Type B pancreatic cell (in vitro differentiated cells): ENCODE data around the gene CYBRD1. TPM values are rescaled to one million over a fixed set of nuclear protein-coding genes. Genes with fewer than 3 reads are reported as not detected.
"Not testable (repeated sequence)": the region's sequence is repeated elsewhere in the genome, so short reads cannot be mapped to it uniquely, and the experiment has no call there.

Source experiments
- DNase-seq: peaks from one replicate; pipeline ENCODE4 v3.0.0; 2021; ENCODE audit warnings: mixed read lengths; ENCODE audit not compliant: unreplicated experiment; ENCODE audit errors: extremely low spot score
- H3K27ac Mint-ChIP-seq: 2 replicates; pipeline ENCODE4 v1.8.0; 2021; ENCODE audit warnings: mild to moderate bottlenecking, mixed read lengths
- H3K27me3 Mint-ChIP-seq: 2 replicates; pipeline ENCODE4 v1.8.0; 2021; ENCODE audit warnings: mixed read lengths
- H3K36me3 Mint-ChIP-seq: 2 replicates; pipeline ENCODE4 v1.8.0; 2021; ENCODE audit warnings: mixed read lengths
- H3K4me1 Mint-ChIP-seq: one replicate; pipeline ENCODE4 v1.8.0; 2021; ENCODE audit warnings: mixed read lengths; ENCODE audit not compliant: unreplicated experiment
- H3K4me3 Mint-ChIP-seq: 2 replicates; pipeline ENCODE4 v1.8.0; 2021; ENCODE audit warnings: mild to moderate bottlenecking, mixed read lengths
- H3K9me3 Mint-ChIP-seq: 2 replicates; pipeline ENCODE4 v1.8.0; 2021; ENCODE audit warnings: mixed read lengths
- CTCF ChIP-seq: fragments of 200-600 bp; sonication (generic); conservative IDR thresholded peaks from 2 replicates; pipeline ENCODE4 v1.5.0; 2021; ENCODE audit warnings: antibody characterized with exemption, mild to moderate bottlenecking
- total RNA-seq: library from RNA; stranded (reverse); gene quantifications from 2 replicates; pipeline ENCODE4 v1.2.1, GENCODE V29; 2021; ENCODE audit warnings: low replicate concordance

CYBRD1 gene
- total RNA-seq, 1 donor from 2014 or later: 21.1 TPM

GRCh38 chr2:171524018-171524401 is 1.7 kb downstream of the CYBRD1 start:
- Mint-ChIP-seq H3K9me3 (peaks cover 6% of the 10 kb centered on the region), H3K4me1 (peaks cover 22% of the 10 kb centered on the region), H3K4me3 (peak overlapping the region; percentile 96), H3K27me3 (peaks cover 28% of the 10 kb centered on the region), H3K36me3 (peaks cover 6% of the 10 kb centered on the region), H3K27ac (peak overlapping the region; percentile 82)
- DNase-seq: no peak
- TF ChIP-seq CTCF: no peak

GRCh38 chr2:171529914-171530313 is 7.6 kb downstream of the CYBRD1 start:
- TF ChIP-seq CTCF: peak; percentile 75
- Mint-ChIP-seq H3K27me3 (peaks cover 3% of the 10 kb centered on the region), H3K36me3 (peaks cover 13% of the 10 kb centered on the region), H3K27ac (no peak overlapping the region), H3K9me3 (peaks cover 12% of the 10 kb centered on the region), H3K4me1 (peaks cover 5% of the 10 kb centered on the region), H3K4me3 (no peak overlapping the region)
- DNase-seq: no peak

GRCh38 chr2:171530378-171530777 is 8.1 kb downstream of the CYBRD1 start:
- H3K9me3 Mint-ChIP-seq: peaks cover 12% of the 10 kb centered on the region
- no peaks in the 10 kb centered on the region for H3K27me3 Mint-ChIP-seq
- no peak overlapping the region for H3K4me3 Mint-ChIP-seq
- H3K27ac Mint-ChIP-seq: no peak overlapping the region
- peaks cover under 1% of the 10 kb centered on the region for H3K4me1 Mint-ChIP-seq
- no peak for DNase-seq
- TF ChIP-seq CTCF: no peak
- H3K36me3 Mint-ChIP-seq: peaks cover 13% of the 10 kb centered on the region

GRCh38 chr2:171530859-171531258 is 8.6 kb downstream of the CYBRD1 start:
- H3K36me3 Mint-ChIP-seq: peaks cover 13% of the 10 kb centered on the region
- not testable (repeated sequence) for H3K27me3 Mint-ChIP-seq, H3K4me1 Mint-ChIP-seq, DNase-seq, H3K4me3 Mint-ChIP-seq, H3K27ac Mint-ChIP-seq
- peaks cover 12% of the 10 kb centered on the region for H3K9me3 Mint-ChIP-seq

- no peak for TF ChIP-seq CTCF
- Mint-ChIP-seq H3K4me1 (no peaks in the 10 kb centered on the region), H3K27ac (no peak overlapping the region), H3K27me3 (no peaks in the 10 kb centered on the region), H3K4me3 (no peak overlapping the region), H3K9me3 (peaks cover 12% of the 10 kb centered on the region), H3K36me3 (peaks cover 13% of the 10 kb centered on the region)
- no peak for DNase-seq
Observed at GRCh38 chr2:171531291-171531690, 9.0 kb downstream of the CYBRD1 start.

- Mint-ChIP-seq H3K9me3 (peaks cover 12% of the 10 kb centered on the region), H3K27ac (no peak overlapping the region), H3K27me3 (no peaks in the 10 kb centered on the region), H3K36me3 (peaks cover 13% of the 10 kb centered on the region), H3K4me1 (no peaks in the 10 kb centered on the region), H3K4me3 (no peak overlapping the region)
- DNase-seq: no peak
- no peak for TF ChIP-seq CTCF
Observed at GRCh38 chr2:171531836-171532450, 9.7 kb downstream of the CYBRD1 start.
